ENCODE measurements around the gene LMAN1. TPM values are rescaled to one million over a fixed set of nuclear protein-coding genes. Genes with fewer than 3 reads are reported as not detected.

The LMAN1 gene
- total RNA-seq, 4 donors from 2014 or later = 61.5 to 83.7 (median 69.8) TPM

GRCh38 chr18:59300676-59301285 is 58.3 kb downstream of the LMAN1 start:
- TF ChIP-seq CTCF (IDR thresholded peaks at IDR 0.05) (no peak), EP300 (IDR thresholded peaks at IDR 0.05) (no peak), POLR2A (IDR thresholded peaks at IDR 0.05) (no peak)
- H3K9me3 ChIP-seq = no peaks in the 10 kb centered on the region
- no peak overlapping the region for H3K27ac ChIP-seq
- no peaks in the 10 kb centered on the region for H3K4me1 ChIP-seq
- H3K4me3 ChIP-seq = no peak overlapping the region
- no peaks in the 10 kb centered on the region for H3K27me3 ChIP-seq
- H3K36me3 ChIP-seq = no peaks in the 10 kb centered on the region
- WGBS, 2 donors = 71 to 78% methylated on average over 3 of the region's 3 CpGs
- DNase-seq (ENCODE audit: low spot score in 2 of 2) = no peak

- no peak for DNase-seq (ENCODE audit: low spot score in 2 of 2)
- H3K4me1 ChIP-seq = no peaks in the 10 kb centered on the region
- 71 to 79% methylated on average over 8 of the region's 8 CpGs for WGBS, 2 donors
These were observed 60.2 kb downstream of the LMAN1 start for GRCh38 chr18:59298871-59299270.

GRCh38 chr18:59293317-59293716 is 65.7 kb downstream of the LMAN1 start:
- TF ChIP-seq POLR2A (IDR thresholded peaks at IDR 0.05) = no peak
- TF ChIP-seq CTCF (IDR thresholded peaks at IDR 0.05) = no peak
- H3K4me3 ChIP-seq = no peak overlapping the region
- DNase-seq (ENCODE audit: low spot score in 2 of 2) = no peak
- H3K27ac ChIP-seq = no peak overlapping the region
- H3K36me3 ChIP-seq = no peaks in the 10 kb centered on the region
- peaks cover 0 to 9% of the 10 kb centered on the region in 2 donors for H3K27me3 ChIP-seq
- no peaks in the 10 kb centered on the region for H3K4me1 ChIP-seq
- H3K9me3 ChIP-seq = no peaks in the 10 kb centered on the region

More at GRCh38 chr18:59298871-59299270, 60.2 kb downstream of the LMAN1 start:
- no peaks in the 10 kb centered on the region for H3K9me3 ChIP-seq
- TF ChIP-seq POLR2A (IDR thresholded peaks at IDR 0.05) (no peak), EP300 (IDR thresholded peaks at IDR 0.05) (no peak), CTCF (IDR thresholded peaks at IDR 0.05) (no peak)
- H3K36me3 ChIP-seq = no peaks in the 10 kb centered on the region
- H3K27ac ChIP-seq = no peak overlapping the region
- no peaks in the 10 kb centered on the region for H3K27me3 ChIP-seq
- no peak overlapping the region for H3K4me3 ChIP-seq

- H3K27ac ChIP-seq = no peak overlapping the region
- DNase-seq (ENCODE audit: low spot score in 2 of 2) = no peak
- H3K4me1 ChIP-seq = no peaks in the 10 kb centered on the region
- no peak overlapping the region for H3K4me3 ChIP-seq
- H3K36me3 ChIP-seq = no peaks in the 10 kb centered on the region
- 38 to 52% methylated on average over 6 of the region's 6 CpGs for WGBS, 2 donors
- TF ChIP-seq POLR2A (IDR thresholded peaks at IDR 0.05) (no peak), EP300 (IDR thresholded peaks at IDR 0.05) (no peak), CTCF (IDR thresholded peaks at IDR 0.05) (no peak)
- H3K27me3 ChIP-seq = peaks cover 0 to 25% of the 10 kb centered on the region in 2 donors
- H3K9me3 ChIP-seq = no peaks in the 10 kb centered on the region
These were observed 72.7 kb downstream of the LMAN1 start for GRCh38 chr18:59286341-59286740.

GRCh38 chr18:59282341-59282740 is 76.7 kb downstream of the LMAN1 start:
- Histone ChIP-seq H3K4me3 (no peak overlapping the region), H3K9me3 (no peaks in the 10 kb centered on the region), H3K27me3 (peaks cover 0 to 37% of the 10 kb centered on the region in 2 donors), H3K4me1 (no peaks in the 10 kb centered on the region), H3K36me3 (no peaks in the 10 kb centered on the region), H3K27ac (no peak overlapping the region)
- 85 to 89% methylated on average over 11 of the region's 11 CpGs for WGBS, 2 donors
- no peak for TF ChIP-seq CTCF (IDR thresholded peaks at IDR 0.05)
- no peak for TF ChIP-seq POLR2A (IDR thresholded peaks at IDR 0.05)
- no peak for TF ChIP-seq EP300 (IDR thresholded peaks at IDR 0.05)
- DNase-seq (ENCODE audit: low spot score in 2 of 2) = no peak

Measured in tibial nerve (tissue), 4 donors.